HG03280 (cell line): ENCODE measurements around the gene EPB41L3.
"Not testable (repeated sequence)": the region's sequence is repeated elsewhere in the genome, so short reads cannot be mapped to it uniquely, and the experiment has no call there.

ENCODE experiments used
- ATAC-seq: cut with Tn5 transposase; IDR thresholded peaks from one replicate; pipeline ENCODE4 v1.9.1; 2021; ENCODE audit warnings: mild to moderate bottlenecking, moderate library complexity; ENCODE audit not compliant: unreplicated experiment

Gene EPB41L3

DNA sequence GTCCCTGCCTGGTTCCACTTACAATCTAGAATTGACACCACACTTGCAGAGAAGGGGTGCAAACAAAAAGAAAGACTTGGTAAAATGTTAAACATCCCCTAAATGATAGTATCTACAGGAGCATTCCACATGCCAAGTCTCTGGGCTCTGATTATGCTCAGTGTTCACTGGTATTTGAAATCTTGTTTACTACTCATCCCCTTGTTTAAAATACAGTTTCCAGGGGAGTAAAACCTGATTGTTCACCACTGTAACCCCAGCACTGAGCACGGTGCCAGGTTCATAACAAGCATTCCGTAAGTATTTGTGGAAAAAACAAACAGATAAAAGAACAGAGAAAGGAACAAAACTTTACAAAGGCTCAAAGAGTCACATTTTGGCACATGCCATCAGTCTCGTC, 11.7 kb downstream of the EPB41L3 start:
- ATAC-seq, result no peak

DNA sequence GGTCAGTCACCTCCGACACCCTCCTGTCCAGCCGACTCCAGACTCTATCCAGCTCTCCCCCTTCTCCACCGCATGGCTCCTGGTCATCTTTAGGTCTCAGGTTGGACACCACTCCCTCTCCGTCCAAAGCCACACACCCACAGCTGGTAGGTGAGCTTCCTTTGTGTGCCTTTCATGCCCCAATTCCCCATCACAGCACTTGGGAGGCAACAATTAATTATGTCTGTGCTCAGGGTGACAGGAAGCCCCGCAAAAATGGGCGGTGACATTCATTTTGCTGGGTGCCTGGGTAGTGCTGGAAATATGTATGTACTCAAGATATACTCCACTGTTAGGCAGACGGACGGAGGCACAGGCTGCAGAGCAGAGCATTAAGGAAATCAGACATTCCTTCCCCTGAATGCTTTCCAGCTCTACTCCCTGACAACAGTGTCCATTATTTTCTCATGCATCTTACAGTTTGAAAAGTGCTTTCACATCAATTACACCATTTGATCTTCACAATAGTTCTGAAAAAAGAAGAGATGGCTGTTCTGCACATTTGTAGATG, 13.1 kb downstream of the EPB41L3 start:
- no peak for ATAC-seq

DNA sequence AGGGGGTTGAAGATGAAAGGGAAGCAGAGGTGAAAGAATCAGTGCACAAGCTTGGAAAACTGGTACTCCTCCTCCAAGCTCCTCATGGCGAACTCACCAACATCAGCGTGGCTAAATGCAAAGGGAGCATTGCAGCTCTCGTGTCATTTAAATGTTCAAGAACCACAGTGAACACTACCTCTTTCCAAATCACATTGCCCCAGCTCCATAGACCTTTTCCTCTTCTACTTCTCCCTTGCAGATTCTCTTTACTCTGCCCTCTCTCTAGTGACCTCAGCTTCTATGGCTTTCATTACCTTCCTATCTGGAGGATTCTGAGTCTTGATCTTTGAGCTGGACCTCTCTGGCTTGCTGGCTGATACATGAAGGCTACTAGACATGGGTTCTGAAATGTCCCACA, 14.3 kb downstream of the EPB41L3 start:
- no peak for ATAC-seq

DNA sequence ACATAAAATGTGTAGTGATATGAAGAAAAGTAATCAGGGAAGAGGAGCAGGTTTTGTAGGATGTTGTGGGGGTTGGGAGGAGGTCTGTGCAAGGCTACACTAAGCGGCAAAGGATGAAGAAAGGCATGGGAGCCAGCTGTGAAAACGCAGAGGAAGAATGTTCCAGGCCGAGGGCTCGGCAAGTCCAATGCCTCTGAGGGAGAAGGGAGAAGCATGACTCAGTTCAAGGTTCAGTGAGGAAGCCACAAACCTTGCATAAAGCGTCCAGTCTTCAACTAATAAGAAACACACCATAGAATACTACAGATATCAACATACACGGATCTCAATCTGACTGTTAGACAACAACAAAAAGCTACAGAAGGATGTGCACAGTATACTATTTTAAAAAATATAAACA, 16.2 kb downstream of the EPB41L3 start:
- ATAC-seq, result no peak

DNA sequence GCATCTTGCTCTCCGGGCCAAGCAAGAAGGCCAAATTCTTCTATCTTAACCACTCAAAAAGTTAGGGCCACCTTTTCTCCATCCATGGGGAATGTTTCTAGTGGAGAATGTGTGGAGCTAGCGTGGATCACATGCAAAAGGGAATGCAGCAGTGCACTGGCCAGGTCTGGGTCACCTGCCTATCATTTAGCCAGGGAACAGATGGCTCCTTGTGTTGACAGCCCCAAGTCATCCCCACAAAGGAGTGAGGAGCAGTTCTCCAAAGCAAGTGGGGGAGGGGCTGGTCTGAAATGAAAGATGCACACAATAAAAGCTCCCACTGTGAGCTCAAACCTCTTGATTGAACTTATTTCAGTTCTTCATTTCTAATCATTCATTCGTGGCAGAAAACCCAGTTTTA, 19.1 kb downstream of the EPB41L3 start:
- ATAC-seq, result no peak

DNA sequence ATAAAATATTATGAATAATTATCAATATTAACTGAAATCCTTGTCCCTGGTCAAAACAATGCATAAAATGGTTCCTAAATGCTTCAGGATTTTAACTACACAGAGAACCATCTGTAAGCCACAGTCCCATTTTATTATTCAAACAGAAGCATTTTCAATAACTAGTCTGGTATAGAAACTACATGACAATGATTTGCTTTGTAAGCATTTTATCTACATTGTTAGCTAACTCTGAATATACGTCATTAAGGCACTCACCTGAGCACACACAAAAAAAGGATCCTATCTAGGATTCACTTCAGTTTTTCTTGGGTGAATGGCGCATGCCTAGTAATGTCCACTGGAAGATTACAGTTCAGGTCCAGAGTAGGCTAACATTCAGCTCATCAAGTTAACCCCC, 22.8 kb downstream of the EPB41L3 start:
- no peak for ATAC-seq

DNA sequence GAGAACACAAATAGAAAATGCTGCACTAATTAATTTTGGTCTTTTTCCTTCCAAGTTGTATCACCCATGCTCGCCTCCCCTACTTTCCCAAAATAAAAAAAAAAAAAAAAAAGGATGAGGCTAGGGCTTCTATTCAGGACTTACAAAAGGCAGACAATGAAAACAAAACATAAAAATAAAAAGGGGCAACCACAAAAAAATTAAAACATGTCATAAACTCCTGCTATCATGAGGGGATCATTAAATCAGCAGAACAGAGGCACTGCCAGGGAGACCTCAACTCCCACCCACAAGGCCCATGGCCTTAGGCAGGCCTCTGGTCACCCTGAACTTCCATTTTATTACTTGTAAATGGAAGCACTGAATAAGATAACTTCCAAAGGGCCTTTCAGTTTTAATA, 23.3 kb downstream of the EPB41L3 start:
- no peak for ATAC-seq

DNA sequence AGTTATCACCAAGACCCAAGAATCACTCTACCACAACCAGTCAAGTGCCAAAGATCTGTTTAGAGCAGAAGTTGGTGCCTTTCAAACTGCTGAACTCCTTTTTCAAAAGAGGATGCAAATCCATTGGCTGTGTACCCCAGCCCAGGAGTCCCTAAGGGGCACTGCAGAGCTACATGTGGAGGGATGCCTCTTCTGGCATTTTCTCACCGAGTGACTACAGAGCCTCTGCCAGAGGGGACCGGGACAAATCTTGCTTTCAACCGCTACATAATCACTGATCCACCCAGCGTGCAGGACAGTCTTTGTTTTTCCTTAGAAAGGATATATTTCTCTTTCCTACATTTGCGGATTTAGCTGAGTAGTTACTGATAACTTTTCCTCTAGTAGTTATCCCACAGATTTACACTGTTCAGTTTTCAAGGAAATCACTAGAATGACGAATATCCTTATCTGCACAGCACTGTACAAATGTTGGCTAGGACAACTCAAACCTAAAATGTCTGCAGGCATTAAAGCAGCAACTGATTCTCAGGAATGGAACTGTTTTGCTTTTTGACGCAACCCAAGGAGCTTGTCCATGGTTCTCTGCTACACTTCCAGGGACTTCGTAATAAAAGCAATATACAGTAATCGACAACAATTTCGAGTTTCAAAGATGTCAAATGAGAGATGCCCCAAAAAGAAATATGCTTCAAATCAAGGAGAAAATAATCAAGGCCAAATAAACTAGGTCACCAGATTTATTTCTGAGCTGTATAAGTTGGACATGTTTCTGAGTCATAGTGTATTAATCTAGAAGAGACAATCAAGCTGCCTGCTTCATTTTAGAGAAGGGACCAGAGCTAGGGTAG, 24.1 kb downstream of the EPB41L3 start:
- no peak for ATAC-seq

DNA sequence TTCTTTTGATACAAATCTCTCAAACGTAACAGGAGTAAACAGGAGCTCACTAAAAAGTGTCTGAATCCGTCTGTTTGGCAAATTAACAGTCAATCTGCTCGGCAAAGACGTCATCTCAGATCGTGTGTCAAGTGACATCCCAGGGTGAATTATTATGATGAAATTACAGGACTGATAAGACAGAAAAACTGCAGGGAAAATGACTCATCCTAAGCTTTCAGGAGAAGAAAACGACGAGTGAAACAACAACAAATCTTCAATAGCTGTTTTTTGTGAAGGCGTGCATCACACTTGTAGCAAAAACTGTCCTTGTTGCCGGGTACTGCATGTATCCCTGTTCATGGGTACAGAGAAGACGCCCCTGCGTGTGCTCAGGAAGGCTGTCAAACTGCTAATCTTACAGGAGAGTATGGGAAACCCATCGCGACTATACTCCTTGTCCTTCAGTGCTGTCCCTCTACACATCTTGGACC, 24.9 kb downstream of the EPB41L3 start:
- no peak for ATAC-seq

DNA sequence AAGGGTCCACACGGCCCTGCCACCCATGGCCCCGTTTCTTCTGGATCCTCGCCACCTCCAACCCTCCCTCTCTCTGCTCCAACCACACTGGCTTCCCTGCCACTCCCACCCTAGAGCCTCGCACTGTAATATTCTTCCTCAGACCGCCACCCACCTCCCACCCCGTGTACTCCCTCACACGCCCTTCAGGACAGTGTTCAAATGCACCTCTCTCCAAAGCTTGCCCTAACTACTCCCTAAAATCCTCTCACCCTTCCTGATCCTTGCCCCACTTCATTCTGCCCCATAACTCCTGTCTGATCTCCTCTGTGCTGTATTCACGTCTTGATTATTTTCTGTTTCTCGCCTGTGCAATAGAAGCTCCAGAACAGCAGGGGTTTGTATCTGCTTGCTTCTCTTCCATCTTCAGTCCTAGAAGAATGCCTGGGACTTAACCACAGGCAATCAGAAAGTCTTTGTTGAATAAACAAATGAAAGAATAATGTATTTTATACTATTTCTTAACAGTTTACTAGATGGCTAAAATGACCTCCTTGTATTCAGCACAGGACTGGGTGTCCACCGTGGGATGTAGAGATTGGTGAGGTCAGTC, 25.5 kb downstream of the EPB41L3 start:
- ATAC-seq, result no peak

DNA sequence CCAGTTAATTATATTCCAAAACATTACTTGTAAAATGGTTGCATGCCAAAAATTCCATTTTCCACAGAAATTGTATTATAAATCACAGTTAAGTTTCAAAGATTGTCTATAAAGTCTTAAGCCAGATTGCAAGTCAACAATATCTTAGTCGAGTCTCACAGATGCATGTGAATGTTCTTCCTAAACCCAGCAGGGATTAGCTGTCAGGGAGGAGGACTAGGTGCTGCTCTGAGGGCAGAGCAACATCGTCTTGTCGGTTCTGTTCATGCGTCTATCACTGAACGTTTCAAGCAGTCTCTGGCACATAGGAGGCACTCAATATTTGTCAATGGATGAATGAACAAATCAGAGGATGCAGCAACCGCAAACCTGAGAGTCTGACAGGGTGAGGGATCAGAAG, 27.0 kb downstream of the EPB41L3 start:
- ATAC-seq, result no peak

DNA sequence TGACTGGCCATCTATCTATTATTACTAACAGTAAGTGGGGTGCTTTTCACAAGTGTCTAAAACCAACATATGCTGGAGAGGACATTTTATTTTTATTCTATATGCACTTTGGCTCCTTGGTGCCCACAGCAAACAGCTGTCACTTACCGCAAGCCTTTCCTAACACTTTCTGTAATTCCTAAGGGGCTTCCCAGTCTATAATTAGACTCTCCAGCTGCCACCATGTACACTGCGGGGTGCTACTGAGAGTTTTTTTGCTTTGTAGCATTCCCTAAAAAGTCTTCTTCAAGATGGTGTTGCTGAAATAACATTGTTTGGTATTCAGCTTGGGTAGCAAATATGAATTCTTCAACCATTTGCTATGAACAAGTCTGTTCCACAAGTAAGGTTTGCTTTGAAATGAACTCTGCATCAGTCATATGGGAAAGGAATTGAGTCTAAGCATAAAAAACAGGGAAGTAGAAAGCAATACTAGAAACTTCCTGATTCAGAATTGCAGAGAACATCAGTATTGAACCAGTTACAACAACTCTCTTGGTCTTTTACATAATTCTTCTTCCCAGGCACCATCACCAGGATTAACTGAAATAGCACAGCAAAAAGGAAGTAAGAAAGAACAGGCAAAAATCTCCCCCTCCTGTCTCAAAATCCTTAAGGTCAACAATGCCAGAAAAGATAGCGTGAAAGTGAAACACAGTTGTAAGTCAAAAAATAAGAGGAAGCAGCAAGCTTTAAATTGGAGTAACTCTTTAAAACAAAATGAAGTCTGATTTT, 28.6 kb downstream of the EPB41L3 start:
- no peak for ATAC-seq

DNA sequence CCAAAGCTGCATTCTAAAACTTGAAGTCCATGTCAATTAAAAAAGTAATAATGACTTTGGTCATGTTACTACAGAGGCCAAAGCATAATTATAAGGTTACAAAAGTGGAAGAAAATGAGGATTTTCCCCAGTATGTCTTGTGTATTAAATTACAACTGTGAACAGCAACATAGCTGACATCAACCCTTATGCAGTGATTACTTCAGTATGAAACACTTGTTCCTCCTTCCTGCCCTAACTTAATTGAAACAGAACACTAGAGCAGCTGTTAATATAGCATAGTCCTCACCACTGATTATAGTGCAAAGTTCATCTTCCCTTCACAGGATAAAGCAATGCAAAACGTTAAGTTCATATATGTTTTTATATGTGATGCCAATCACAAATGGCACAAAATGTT, 29.9 kb downstream of the EPB41L3 start:
- ATAC-seq, result no peak

DNA sequence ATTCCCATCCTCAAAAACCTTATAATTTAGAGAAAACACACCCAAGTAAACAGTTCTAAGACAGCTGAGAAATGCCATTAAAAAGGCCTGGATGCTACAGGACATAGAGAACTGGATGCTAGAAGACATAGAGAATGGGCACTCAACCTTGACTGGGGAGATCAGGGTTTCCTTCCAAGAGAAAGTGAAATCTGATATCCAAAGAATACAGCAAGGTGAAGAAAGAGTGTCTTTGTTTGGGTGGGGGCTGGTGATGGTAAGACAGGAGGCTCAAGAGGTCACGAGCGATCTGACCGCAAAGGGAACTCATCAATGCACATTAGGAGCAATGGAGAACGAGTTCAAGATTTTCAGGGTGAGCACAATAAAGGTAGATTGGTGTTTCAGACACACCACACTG, 31.6 kb downstream of the EPB41L3 start:
- ATAC-seq, result no peak

DNA sequence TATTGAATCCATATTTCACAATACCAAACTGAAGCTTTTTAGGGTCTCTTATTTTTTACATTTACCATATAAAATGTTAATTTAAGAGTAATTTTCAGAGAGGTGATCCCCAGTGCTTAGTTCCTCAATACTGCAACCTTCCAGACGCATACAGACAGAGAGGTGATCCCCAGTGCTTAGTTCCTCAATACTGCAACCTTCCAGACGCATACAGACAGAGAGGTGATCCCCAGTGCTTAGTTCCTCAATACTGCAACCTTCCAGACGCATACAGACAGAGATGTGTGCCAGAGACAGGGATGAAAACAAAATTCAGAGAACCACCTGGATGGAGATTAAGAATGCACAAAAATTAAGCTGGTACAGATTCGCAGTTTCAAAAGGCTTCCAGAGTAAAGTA, 32.3 kb downstream of the EPB41L3 start:
- ATAC-seq, result not testable (repeated sequence)

DNA sequence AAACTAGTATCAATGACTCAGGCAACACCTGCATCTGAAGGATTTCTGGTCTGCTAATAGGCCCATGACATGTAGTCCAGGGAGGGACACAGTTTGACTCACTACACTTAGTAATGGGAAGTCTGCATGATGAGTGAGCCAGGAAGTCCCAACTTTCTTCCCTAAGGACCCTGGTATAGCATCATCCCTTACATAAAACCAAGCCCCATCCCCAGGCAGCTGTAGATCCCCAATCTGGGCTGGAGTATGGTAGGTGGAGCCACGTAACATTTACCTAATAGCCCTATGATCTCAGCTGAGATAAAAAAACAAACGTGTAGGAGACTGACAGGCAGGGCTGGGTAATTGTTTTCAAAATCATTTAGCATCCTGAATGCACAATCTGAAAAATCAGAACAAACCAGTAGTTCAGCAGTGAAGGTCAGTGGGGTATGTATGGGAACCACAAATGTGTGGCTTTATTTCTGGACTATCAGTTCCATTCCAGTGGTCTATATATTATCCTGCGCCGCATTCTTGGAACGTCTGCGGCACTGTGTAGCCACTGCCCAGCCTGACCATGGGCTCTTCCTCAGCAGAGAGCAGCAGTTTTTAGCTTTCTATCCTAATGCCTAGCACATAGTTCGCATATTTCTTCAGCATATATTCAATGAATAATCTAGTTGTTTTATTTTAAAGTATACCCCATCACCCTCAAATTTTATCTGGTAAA, 33.5 kb downstream of the EPB41L3 start:
- no peak for ATAC-seq

DNA sequence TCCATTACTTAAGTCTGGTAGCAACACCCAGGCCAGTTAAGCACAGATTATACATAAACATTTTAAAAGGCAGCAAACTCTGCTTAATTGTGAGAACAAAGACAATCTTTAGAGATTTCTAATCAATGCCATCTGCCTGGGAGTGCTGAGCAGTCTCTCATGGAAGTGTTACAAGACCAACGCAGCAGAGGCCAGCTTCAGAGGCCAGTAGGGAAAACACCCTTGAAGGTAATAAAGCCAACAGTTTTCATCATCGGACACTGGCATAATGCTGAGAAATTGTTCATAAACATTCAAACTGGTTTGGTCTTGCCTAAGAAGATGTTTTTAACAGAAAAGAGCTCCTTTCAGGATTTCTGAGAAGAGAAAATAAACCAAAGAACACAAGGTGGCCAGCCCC, 35.0 kb downstream of the EPB41L3 start:
- no peak for ATAC-seq

DNA sequence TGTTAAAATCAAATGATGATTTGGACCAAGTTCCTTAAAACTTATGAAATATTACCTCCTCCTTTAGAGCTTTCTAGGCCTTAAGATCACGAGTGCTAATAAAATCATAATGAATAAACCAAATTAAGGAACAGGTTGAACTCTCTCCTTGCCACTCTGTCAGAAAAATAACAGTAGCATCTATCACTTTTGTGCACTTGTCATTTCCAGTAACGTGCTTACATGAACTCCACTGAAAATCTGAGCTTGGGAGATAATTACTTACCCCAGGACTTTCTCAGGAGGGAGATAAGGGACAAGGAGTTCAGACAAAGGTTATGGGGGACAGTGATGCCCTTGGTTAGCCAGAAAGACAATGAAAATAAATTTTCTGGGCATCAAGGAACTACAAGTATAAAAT, 36.0 kb downstream of the EPB41L3 start:
- no peak for ATAC-seq

DNA sequence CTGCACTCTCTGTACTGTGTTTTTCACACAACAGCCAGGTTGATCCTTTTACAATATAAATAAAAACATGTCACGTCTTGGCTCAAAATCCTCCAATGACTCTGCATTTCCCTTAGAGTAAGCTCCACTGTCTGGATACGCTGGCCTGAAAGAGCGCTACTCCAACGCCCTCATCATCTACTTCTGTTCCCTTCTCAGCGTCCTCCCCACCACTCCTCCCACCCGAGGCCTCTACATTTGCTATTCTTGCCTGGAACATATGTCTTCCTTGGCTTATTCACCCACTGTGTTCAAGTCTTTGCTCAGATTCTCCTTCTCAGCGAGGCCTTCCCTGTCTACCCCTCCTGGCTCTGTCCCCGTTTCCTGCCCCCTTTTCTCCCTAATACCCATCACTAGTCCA, 37.6 kb downstream of the EPB41L3 start:
- ATAC-seq, result no peak

DNA sequence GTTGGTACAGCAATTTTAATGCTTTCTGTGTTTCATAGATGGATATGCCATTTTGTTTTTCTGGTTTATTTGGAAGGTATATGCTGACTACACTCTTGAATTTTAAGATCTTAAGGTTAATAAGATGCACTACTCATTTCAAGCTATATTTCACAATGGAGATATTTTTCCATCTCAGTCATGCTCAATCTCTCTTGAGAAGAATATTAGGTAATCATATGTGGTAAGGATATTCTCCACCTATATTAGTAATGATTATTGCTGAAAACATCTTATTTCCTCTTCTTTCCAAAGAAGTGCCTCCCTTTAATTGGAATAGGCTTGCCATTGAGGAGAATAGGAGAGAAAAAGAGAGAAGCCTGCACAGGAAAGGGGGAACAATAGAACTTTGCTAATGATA, 40.1 kb downstream of the EPB41L3 start:
- ATAC-seq, result no peak
